ENCODE results near the gene NECTIN2. TPM values are rescaled to one million over a fixed set of nuclear protein-coding genes. Genes with fewer than 3 reads are reported as not detected.

Gene NECTIN2
- total and polyA plus RNA-seq, 2 donors (not counting 1 experiment from before 2014, with no cell fraction given): 0.15 to 0.32 TPM

DNA sequence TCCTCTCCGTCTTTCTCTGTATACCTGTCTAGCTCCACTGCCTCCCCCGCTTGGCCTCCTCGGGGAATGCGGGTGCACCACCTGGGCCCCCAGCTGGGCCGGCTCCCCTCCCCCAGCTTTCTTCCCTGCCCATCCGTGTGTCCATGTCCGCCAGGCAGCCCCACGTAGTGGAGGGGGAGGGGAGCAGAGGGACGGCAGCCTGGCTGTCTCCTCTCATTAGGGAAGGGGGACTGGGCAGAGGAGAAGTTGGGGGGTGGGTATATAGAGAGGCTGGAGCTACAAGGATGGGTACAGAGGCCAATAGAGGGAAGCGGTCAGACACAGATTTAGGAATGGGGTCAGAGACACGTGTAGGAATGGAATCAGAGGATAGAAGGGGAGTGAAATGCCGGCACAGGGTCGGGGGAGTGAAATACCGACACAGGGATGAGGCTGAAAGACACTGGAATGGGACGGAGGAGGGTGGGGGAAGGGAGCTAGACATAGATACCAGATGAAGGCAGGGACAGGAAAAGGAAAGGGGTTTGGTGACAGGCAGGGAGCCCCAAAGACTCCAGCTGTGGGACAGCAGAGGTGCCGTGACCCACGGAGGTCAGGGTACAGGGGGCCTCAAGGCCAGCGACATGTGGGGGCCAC lies 2.8 kb downstream of the NECTIN2 start:
- H3K4me3 ChIP-seq (ENCODE audit: control extremely low read depth in 1 of 5, extremely low read depth in 1 of 5, insufficient read depth in 1 of 5, low read depth in 2 of 5, low read length in 4 of 5): no peak overlapping the region
- H3K4me1 ChIP-seq (ENCODE audit: control insufficient read depth in 2 of 2, insufficient read depth in 2 of 2, low read length in 2 of 2): peaks cover 35% of the 10 kb centered on the region in 2 donors
- WGBS (ENCODE audit: insufficient coverage): 44% methylated on average over 12 of the region's 18 CpGs

DNA sequence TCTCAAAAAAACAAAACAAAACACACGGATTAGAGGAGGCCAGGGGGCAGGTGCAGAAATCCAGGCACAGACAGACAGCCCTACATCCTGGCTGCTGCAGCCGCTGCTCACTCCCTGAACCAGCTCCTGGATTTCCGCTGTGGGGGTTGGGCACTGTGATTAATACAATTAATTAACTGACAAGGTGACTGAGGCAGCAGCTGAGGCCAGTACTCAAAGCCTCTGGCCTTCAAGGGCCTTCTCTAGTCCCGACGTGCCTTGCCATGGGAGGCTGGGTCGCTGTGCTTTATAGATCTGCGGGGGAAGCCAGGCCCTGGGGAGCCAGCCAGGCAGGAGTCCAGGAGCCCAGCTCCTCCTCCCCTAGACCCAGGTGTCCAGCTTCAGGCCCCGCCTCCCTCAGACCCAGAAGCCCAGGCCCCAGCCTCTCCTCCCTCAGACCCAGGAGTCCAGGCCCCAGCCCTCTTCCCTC lies 4.6 kb downstream of the NECTIN2 start:
- Histone ChIP-seq H3K4me3 (ENCODE audit: control extremely low read depth in 1 of 5, extremely low read depth in 1 of 5, insufficient read depth in 1 of 5, low read depth in 2 of 5, low read length in 4 of 5) (no peak overlapping the region), H3K79me2 (ENCODE audit: control insufficient read depth, insufficient read depth, low read length) (no peaks in the 10 kb centered on the region), H3K9ac (ENCODE audit: low read length) (no peak overlapping the region), H3K4me2 (replicated peaks; ENCODE audit: low read depth, low read length, poor library complexity, severe bottlenecking) (no peak overlapping the region), H4K20me1 (ENCODE audit: control insufficient read depth, insufficient read depth, low read length, poor library complexity, severe bottlenecking) (no peaks in the 10 kb centered on the region), H3K4me1 (ENCODE audit: control insufficient read depth in 2 of 2, insufficient read depth in 2 of 2, low read length in 2 of 2) (peaks cover 26% of the 10 kb centered on the region in 2 donors), H3K27ac (ENCODE audit: low read length in 2 of 2) (no peak overlapping the region), H3K27me3 (replicated peaks in 1 of 4; ENCODE audit: control extremely low read depth in 1 of 4, control insufficient read depth in 3 of 4, insufficient read depth in 4 of 4, low read length in 3 of 4) (peaks cover 0 to 37% (median 15%) of the 10 kb centered on the region in 4 experiments), H3K36me3 (replicated peaks in 1 of 2; ENCODE audit: control extremely low read depth in 1 of 2, control insufficient read depth in 1 of 2, extremely low read depth in 1 of 2, insufficient read depth in 2 of 2, low read length in 1 of 2) (no peaks in the 10 kb centered on the region), H3K9me3 (ENCODE audit: control extremely low read depth in 1 of 3, control insufficient read depth in 2 of 3, insufficient read depth in 1 of 3, low read length in 2 of 3) (peaks cover 0 to 20% (median 0%) of the 10 kb centered on the region in 3 donors), H2AFZ (ENCODE audit: insufficient read depth, low read depth, low read length, poor library complexity, severe bottlenecking) (no peak overlapping the region)
- Mint-ChIP-seq H3K4me1 (peaks cover 12% of the 10 kb centered on the region), H3K9me3 (ENCODE audit: insufficient read depth) (no peaks in the 10 kb centered on the region), H3K27ac (no peak overlapping the region), H3K27me3 (peaks cover 47% of the 10 kb centered on the region), H3K4me3 (no peak overlapping the region)
- CTCF ChIA-PET: interaction anchor here (0.8 kb wide), 1 partner anchor 127 kb away, joined by 4 read pairs; no protein-coding TSS in a partner anchor
- DNase-seq (no peak), ATAC-seq (ENCODE audit: low read depth) (no peak)
- intact Hi-C loops (cut with micrococcal nuclease): no loop called here
- 90% methylated on average over 8 of the region's 8 CpGs for WGBS (ENCODE audit: insufficient coverage)
- POLR2A ChIA-PET: no interaction called here
- TF ChIP-seq, protein P1, sequence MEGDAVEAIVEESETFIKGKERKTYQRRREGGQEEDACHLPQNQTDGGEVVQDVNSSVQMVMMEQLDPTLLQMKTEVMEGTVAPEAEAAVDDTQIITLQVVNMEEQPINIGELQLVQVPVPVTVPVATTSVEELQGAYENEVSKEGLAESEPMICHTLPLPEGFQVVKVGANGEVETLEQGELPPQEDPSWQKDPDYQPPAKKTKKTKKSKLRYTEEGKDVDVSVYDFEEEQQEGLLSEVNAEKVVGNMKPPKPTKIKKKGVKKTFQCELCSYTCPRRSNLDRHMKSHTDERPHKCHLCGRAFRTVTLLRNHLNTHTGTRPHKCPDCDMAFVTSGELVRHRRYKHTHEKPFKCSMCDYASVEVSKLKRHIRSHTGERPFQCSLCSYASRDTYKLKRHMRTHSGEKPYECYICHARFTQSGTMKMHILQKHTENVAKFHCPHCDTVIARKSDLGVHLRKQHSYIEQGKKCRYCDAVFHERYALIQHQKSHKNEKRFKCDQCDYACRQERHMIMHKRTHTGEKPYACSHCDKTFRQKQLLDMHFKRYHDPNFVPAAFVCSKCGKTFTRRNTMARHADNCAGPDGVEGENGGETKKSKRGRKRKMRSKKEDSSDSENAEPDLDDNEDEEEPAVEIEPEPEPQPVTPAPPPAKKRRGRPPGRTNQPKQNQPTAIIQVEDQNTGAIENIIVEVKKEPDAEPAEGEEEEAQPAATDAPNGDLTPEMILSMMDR (IDR thresholded peaks at IDR 0.05): no peak
- TF ChIP-seq EZH2 (IDR thresholded peaks at IDR 0.05; ENCODE audit: borderline replicate concordance, insufficient read depth, low read depth, low read length, poor library complexity, severe bottlenecking): no peak

More for the DNA sequence above, 2.8 kb downstream of the NECTIN2 start:
- peaks cover 3% of the 10 kb centered on the region for H3K9me3 Mint-ChIP-seq (ENCODE audit: insufficient read depth)
- Histone ChIP-seq H3K9me3 (ENCODE audit: control extremely low read depth in 1 of 3, control insufficient read depth in 2 of 3, insufficient read depth in 1 of 3, low read length in 2 of 3) (peaks cover 0 to 22% (median 0%) of the 10 kb centered on the region in 3 donors), H2AFZ (ENCODE audit: insufficient read depth, low read depth, low read length, poor library complexity, severe bottlenecking) (no peak overlapping the region), H3K36me3 (replicated peaks in 1 of 2; ENCODE audit: control extremely low read depth in 1 of 2, control insufficient read depth in 1 of 2, extremely low read depth in 1 of 2, insufficient read depth in 2 of 2, low read length in 1 of 2) (no peaks in the 10 kb centered on the region), H3K79me2 (ENCODE audit: control insufficient read depth, insufficient read depth, low read length) (no peaks in the 10 kb centered on the region), H3K27me3 (replicated peaks in 1 of 4; ENCODE audit: control extremely low read depth in 1 of 4, control insufficient read depth in 3 of 4, insufficient read depth in 4 of 4, low read length in 3 of 4) (peaks cover 0 to 45% (median 19%) of the 10 kb centered on the region in 4 experiments), H3K9ac (ENCODE audit: low read length) (no peak overlapping the region), H3K4me2 (replicated peaks; ENCODE audit: low read depth, low read length, poor library complexity, severe bottlenecking) (no peak overlapping the region), H4K20me1 (ENCODE audit: control insufficient read depth, insufficient read depth, low read length, poor library complexity, severe bottlenecking) (no peaks in the 10 kb centered on the region), H3K27ac (ENCODE audit: low read length in 2 of 2) (no peak overlapping the region)
- DNase-seq (no peak), ATAC-seq (ENCODE audit: low read depth) (no peak)
- no peak overlapping the region for H3K4me3 Mint-ChIP-seq
- ChIA-PET POLR2A (no interaction called here), CTCF (no interaction called here)
- TF ChIP-seq EZH2 (IDR thresholded peaks at IDR 0.05; ENCODE audit: borderline replicate concordance, insufficient read depth, low read depth, low read length, poor library complexity, severe bottlenecking): no peak
- TF ChIP-seq, protein P1 (IDR thresholded peaks at IDR 0.05): no peak
- H3K27ac Mint-ChIP-seq: no peak overlapping the region
- peaks cover 51% of the 10 kb centered on the region for H3K27me3 Mint-ChIP-seq
- intact Hi-C loops (cut with micrococcal nuclease): loop anchor here (10.0 kb wide), 3 partner anchors 74 to 194 kb away; partner anchors contain the start of gene CBLC
- H3K4me1 Mint-ChIP-seq: peaks cover 22% of the 10 kb centered on the region

All from B cell (primary cell).